A204.1 (cell line): ENCODE results near the gene MDM1.

Experiments used
- FAIRE-seq: peaks from 2 replicates; lab custom pipeline; 2012; peaks lifted over from hg19 to GRCh38; lab: Jason Lieb, UNC

Gene MDM1

DNA sequence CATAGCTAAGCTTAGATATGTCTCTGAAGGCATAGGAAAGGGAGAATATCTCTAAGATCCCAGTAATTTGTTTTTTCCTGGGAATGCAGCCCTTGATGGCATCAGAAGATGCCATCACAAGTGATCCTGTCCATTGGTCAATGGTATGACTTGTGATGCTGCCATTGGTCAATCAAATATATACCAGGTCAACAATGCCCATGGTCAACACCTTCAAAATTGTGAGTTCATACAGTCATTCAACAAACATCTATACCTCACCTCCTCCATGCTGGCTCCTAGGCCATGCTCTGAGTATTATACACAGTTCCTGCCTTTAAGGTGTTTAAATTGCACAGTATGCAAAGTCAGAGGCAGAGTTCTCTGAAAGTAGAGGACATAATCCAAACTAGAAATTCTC lies 59.4 kb downstream of the MDM1 start:
- FAIRE-seq = no peak

DNA sequence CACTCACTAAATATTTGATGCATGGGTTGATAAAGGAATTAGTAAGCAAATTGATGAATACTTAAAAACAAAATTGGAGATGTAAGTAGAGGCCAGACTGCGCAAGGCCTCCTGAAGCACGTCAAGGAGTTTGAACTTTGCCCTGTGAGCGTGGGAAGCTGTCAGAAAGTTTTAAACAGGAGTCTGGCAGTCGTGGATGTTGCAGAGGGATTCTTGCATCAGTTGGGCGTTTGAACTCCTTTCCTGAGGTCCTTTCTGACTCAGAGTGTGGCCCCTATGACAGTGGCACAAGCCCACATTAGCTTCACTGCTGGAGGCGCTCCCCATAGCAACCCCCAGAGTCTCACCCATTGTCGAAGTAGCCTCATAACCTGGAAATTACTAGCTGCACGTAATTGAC lies 60.8 kb downstream of the MDM1 start:
- FAIRE-seq = no peak

DNA sequence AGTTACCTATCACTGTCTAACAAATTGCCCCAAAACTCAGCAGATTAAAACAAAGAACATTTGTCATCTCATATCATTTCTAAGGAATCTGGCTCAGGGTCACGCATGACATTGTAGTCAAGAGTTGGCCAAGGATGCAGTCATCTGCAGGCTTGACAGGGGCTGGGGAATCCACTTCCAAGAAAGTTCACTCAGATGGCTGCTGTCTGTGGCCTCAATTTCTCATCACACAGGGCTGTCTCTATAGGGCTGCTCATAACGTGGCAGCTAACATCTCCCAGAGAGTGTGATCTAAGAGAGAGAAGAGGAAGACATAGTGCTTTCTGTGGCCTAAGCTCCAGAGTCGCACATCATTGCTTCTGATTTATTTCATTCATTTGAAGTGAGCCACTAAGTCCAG lies 61.8 kb downstream of the MDM1 start:
- no peak for FAIRE-seq

DNA sequence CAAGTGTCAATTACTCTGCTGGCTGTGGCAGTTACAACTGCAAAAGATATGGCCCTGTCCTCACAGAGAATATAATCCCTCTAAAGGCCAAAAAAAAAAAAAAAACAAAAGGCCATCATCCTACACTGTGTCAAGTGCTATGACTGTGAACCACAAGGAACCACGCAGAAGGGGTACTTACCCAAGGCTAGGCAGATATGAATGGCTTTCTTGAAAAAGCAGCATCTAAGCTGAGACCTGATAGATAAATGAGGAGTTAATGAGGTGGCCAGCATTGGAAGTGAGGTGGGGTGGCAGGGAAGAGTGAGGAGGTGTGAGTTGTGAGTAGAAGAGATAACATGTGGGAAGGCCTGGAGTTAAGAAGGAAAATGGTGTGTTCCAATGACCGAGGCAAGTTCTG lies 62.4 kb downstream of the MDM1 start:
- FAIRE-seq = no peak

DNA sequence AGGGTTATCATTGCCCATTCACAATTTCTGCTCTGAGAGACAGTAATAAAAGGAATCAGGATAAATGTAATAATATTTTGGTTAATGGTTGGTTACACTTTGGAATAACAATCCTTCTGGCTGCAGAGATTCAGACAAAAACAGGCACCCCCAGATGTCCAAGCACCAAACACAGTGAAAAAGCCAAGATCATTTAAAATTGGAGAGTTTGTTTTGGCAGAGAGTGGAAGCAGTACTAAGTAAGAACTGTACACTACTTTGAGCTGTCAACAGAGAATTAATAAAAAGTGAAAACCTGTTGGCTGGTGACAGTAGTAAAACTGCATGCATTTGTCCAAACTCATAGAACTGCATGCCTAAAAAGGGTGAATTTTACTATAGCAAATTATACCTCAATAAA lies 63.2 kb downstream of the MDM1 start:
- FAIRE-seq = no peak

DNA sequence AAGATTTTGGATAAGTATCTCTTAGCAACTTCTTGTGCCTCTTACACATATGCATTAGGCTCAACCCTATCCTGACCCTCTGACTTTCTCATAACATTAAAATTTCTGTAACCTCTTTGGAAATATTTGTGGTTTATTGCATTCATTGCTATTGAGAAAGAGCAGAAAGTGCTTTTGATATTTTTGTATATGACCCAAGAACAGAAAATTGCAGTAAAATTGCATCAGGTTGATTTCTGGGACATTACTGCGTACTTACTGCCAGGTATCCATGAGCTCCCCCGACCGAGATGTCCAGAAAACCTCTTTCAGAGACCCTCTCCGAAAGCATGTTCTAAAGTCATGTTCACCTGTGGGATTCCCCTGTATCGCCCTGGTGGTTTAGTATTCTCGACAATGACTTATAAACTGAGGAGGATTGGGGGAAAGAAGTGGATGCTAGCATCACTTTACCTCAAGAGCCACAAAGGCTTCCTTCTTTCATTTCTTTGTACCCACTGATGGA lies 64.2 kb downstream of the MDM1 start:
- no peak for FAIRE-seq

DNA sequence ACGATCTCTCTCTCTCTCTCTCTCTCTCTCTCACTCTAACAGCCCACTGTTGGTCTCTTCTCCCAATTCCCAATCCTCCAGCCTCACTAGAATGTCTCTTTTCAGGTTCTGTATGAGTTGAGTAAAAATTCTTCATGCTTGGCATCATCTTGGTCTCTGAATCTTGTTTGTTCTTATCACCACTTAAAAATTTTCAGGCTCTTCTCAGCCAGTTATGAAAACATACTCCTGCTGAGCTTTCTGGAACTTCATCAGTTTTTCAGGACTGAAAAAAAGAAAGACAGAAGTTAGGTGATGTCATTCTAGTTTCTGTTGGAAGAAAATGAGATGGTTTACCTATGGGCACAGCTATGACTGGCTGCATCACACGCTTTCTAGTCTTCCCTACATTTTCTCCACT lies 67.3 kb downstream of the MDM1 start:
- FAIRE-seq = no peak

DNA sequence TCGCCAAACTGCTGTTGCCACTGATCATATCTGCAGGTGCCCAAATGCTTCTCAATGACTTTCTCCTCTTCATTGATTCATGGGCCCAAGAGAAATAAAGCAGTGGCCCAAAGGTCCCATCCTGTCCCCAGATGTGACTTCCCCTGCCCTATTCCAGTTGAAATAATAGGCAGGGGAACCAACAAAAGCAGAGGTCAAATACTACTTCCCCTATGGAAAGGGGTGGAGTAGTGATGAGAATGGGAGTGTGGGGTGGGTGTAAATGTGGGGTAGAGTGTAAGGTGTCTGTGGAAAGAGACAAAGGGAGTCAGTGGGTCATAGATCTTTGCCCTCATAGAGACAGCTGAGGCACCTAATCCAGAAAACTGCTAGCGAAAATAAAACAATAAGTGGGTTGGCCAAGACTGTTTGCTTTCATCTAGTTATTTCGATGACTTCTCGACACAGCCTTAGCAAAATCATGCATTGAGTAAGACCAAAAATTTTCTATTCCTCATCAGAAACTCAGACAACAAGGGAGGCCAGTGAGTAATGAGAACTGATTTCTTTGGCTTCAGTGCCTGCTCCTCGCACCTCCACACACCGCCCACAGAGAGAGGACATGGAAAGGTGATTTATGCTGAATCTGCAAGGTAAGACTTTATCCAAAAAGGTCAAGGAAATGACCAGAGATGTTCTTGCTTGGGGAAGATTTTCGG lies 67.9 kb downstream of the MDM1 start:
- no peak for FAIRE-seq

DNA sequence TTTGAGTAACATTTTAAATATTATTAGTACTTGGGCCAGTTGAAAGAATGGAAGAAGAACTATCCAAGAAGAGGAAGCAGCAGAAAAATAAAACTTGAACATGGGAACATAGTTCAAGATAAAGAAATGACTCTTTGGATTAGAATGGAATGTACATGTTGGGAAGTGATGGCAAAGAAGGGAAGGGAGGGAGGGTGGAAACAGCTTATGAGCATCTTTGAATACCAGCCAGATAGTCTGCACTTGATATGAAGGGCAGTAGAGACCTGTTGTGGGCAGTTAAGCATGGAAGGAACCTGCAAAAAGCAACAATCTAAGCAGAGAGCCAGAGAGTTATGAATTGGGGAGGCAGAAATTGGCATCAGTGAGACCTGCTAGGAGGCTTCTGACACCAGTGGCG lies 68.8 kb downstream of the MDM1 start:
- FAIRE-seq = no peak

DNA sequence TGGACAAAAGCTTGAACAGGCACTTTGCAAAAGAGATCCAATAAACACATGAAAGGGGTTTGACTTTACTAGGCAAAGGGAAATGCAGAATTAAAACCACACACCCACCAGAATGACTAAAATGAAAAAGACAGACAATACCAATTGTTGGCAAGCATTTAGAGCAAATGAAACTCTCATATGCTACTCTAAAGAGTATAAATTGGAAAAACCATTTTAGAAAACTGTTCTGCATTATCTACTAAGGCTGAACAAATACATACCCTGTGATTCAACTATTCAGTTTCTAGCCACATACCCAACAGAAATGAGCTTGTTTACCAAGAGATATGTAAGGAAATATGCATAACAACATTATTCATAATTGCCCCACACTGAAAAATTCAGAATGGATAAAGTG lies 70.3 kb downstream of the MDM1 start:
- no peak for FAIRE-seq

DNA sequence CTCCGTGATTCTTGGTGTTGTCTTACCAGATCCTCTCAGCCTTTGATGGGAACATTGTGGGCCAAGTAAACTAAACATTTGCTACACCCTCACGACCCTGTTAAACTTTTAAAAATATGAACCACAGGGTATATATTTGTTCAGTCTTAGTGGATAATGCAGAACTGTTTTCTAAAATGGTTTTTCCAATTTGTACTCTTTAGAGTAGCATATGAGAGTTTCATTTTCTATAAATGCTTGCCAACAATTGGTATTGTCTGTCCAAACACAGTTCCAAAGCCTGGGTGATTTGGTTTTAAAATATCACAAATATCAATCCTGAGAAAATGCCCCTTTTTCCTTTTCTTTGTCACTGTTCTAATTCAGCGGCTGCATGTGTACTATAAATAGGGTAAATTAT lies 72.0 kb downstream of the MDM1 start:
- FAIRE-seq = no peak

DNA sequence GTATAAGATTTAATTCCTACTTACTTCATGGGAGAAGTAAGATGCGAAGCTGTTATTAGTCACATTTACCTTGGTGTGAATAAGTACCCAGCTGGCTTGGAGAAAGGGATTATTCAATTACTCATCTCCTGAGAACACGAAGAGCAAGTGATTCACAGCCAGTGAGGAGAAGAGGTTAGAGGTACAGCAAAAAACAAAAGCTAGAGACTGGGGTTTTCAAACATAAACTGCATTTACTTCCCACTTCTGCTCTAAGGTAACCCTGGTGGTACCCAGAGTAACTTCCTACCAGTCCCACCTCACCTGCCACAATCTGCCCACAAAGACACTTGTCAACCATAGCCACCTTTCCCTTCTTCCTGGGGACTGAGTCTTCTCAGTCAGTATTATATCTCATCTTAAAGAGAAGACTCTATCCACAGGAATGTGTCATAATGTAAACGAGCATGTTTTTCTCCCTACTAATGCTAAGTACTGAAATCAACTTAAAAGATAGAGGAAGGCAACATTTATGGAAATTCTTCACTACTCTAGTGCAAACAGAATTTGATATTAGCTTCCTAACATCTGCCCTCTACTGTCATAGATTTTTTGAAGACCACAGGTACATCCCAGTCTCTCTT lies 72.7 kb downstream of the MDM1 start:
- FAIRE-seq = no peak

DNA sequence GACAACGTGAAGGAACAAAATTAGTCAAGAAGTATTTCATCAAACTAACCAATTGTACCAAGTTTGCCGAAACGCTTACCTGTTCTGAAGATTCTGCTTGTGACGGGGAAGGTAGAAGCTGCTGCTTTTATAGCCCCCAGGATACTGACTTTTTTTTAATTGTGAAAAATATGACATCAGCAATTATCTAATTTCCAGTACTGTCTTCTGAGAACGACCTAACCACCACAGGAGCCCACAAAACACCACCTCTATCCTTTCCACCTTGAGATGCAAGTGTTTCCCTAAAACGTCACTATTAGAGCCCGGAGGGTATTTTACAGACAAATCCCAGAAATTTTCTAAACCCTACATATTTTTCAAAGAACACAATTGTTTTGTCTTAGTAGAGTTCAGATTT lies 78.7 kb downstream of the MDM1 start, which contains the start of gene IL22:
Gene IL22, minus strand, starts transcription at position 101 of the 400 bp plus-strand sequence. CDS start 156 bp downstream, outside the sequence.
- no peak for FAIRE-seq

DNA sequence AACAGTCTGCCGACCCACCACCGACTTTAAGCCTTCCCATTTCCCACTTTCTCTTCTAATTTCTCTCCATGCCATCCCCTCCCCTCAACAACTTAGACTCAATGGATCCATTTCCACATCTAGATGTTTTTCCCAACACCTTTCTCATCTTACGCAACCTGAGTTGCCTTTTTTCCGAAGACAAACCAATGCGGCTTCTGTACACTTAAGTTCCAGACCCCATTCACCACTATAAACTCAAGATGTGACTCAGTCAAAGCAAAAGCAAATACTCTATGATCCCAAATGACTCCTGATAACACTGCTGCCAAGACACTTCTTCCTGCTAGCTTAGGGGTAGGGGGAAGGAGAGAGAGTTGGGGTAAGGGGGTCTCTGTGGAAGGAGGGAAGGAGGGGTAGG lies 80.1 kb downstream of the MDM1 start:
- FAIRE-seq = no peak

DNA sequence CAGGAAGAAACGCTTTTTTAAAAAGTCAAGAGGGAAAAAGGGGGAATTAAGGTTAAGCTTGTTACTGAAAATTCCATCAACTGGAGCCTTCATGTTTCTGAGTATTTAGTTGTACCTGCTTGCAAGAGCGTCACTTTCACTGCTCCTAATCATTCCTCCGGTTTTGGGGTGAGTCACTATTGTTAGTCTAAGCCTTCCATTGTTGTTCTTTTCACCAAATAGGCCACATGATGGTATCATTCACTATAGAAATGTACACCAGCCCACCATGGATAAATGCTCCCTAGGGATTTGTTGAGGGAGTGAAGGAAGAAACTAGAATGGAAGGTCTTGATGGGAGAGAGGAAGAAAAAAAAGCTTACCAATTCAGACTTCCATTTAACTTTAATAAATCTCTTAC lies 81.7 kb downstream of the MDM1 start:
- no peak for FAIRE-seq

DNA sequence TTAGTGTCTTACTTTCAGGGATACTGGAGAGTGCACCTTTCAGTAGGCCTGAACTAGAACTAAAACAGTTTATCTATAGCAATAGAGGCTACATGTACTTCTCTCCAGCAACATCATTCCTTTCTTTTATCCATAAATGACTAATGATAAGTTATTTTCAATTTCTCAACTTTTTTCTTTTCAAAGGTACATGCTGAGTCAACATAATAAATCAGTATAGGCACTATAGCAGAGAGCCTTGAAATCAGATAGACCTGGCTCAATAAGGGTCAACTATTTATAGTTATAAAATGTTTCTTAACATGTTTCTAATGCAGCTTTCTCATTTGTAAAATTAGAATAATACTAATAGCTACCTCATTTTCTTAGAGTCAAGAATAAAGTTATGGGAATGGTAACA lies 84.4 kb downstream of the MDM1 start:
- no peak for FAIRE-seq

DNA sequence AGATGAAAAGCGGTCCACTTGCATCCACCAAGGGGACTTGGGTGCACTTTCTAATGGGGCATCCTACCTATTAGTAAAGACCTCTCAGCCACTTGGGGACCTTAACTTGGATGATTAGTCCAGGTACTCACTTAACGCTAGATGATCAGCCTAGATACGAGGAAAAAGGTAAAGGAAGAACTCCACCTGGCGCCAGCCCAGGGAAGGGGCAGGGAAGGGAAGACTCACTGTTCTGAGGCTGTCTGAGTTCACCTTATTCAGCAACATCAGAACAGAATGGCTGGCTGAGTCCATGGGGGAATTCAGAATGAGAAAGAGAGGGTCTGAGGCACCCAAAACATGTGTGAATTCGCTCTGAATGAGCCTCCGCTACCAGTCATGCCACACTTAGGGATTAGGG lies 85.8 kb downstream of the MDM1 start:
- no peak for FAIRE-seq

DNA sequence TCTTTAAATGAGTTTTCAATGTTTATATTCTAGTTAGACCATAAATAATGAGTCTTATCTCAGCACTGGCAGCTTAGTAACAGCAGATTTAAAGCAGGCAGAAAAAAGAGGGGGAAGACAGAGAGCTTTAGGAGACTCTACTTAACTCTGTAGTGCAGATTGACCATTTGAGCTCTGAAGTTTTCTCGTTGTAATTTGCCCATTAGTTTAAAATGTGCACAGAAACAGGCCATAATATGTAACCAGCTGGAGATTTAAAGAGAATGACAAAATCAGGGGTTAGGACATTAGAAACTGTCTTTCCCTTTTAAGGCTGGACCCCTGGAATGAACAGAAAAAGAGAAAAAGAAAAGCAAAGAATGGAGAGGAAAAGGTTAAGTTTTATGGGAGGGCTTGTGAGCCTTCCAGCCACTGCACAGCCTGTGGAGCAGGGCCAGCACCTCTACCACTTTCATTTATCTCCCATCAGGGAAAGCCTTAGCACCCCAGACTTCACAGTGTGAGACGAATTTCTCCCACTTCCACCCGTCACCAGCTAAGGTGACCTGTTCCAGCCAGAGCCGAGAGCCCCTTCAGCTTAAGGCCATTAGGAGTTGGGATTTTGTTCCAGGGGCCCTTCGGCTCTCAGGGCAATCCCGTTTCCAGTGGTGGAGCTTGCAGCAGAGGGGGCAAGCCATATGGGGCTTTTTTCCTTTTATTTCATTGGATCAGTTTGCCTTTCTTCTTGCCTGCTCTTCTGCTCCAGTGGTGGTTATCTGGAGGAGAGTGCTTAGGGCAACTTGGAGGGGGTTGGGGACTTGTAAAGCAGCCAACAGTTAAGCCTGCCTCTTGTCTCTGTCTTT lies 86.8 kb downstream of the MDM1 start:
- no peak for FAIRE-seq
